Epithelial cell of esophagus (primary cell): ENCODE data around the gene FGD3.

ENCODE experiments used
- DNase-seq: peaks from one replicate; pipeline ENCODE4 v3.0.0; 2010; ENCODE audit warnings: low read depth
- H3K4me3 ChIP-seq: 2 replicates; pipeline ENCODE4 v1.5.1; 2011; ENCODE audit warnings: mild to moderate bottlenecking, low read length, control low read depth
- TF ChIP-seq, protein P1 (sequence below): IDR thresholded peaks from 2 replicates; pipeline ENCODE4 v1.5.1; 2011; ENCODE audit warnings: low read depth, mild to moderate bottlenecking, low read length, control low read depth, inconsistent platforms; ENCODE audit not compliant: insufficient read depth; ENCODE audit errors: missing control alignments

The FGD3 gene

DNA sequence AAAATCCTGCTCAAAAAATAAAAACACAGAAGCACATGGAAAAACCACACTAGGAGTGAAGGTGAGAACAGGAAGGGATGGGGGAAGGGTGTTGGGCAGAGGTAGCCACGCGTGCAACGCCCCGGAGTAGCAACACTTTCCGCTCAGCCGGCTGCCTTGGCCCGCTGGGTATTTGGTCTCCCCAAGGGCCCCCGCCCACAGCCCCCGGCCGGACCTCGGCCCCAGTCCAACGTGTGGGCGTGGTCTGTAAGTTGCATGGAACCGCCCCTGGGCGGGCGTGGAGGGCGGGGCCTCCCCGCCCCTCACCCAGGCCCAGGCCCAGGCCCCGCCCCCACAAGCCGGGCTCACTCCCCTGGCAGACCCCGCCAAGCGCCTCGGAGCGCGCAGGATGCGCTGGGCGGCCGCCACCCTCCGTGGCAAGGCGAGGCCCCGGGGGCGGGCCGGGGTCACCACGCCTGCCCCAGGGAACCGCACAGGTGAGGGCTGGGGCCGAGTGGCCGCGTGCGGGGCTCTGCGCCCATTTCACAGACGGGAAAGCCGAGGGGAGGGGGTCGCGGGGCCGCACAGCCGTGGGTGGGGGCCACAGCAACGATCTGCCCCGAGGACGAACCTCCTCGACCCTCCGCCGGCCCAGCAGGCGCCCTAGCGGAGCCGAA lies 111.2 kb downstream of the FGD3 start, which contains the start of gene SUSD3:
Gene SUSD3, plus strand, starts transcription at position 347 of the 656 bp plus-strand sequence. Its CDS starts 42 bp downstream, at position 389.
- peak within 1 kb of the TSS; percentile 5 for H3K4me3 ChIP-seq
- peak; percentile 26 for DNase-seq
- TF ChIP-seq, protein P1, sequence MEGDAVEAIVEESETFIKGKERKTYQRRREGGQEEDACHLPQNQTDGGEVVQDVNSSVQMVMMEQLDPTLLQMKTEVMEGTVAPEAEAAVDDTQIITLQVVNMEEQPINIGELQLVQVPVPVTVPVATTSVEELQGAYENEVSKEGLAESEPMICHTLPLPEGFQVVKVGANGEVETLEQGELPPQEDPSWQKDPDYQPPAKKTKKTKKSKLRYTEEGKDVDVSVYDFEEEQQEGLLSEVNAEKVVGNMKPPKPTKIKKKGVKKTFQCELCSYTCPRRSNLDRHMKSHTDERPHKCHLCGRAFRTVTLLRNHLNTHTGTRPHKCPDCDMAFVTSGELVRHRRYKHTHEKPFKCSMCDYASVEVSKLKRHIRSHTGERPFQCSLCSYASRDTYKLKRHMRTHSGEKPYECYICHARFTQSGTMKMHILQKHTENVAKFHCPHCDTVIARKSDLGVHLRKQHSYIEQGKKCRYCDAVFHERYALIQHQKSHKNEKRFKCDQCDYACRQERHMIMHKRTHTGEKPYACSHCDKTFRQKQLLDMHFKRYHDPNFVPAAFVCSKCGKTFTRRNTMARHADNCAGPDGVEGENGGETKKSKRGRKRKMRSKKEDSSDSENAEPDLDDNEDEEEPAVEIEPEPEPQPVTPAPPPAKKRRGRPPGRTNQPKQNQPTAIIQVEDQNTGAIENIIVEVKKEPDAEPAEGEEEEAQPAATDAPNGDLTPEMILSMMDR = no peak

GRCh38 chr9:93059011-93059714 lies 111.8 kb downstream of the FGD3 start:
- DNase-seq = no peak

DNA sequence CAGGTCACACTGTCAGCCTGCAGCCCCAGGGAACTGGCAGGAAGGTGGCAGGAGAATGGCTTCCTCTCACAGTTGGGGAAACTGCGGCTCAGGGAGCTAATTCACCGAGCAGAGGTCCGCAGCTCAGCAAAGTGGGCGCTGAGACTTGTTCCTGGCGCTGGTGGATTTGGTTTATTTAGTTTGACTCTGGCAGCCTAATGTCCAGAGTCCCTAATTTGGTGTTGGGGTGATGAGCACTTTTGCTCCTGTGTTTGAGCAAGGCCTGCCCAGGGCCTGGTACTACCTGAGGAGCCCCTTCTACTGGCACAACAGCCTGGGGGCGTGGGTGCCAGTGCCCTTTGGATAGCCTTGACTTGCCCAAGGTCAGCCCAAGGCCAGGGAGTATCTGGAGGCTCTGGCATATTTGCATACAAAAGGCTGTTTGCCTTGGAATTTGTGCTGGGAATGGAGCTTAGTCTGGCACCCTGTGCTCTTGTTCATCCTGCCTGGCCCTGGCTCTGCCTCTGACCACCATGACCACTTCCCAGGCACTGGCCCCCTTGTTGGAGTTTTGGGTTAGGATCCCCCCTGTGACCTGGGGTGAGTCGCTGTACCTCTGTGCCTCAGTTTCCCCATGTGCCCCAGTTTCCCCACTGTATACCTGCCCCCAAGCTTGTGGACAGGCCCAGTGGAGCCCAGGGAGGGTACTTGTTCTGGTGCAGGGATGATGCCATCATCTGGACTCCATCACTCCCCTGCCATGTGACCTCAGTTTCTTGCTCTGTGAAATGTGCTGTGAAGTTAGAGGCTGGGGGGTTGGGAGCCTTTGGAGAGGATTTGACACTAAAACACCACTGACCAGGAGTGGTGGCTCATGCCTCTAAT lies 112.6 kb downstream of the FGD3 start:
- TF ChIP-seq, protein P1 = no peak
- DNase-seq = no peak
- no peak overlapping the region for H3K4me3 ChIP-seq

More at GRCh38 chr9:93059011-93059714, 111.8 kb downstream of the FGD3 start:
- TF ChIP-seq, protein P1 = no peak
- H3K4me3 ChIP-seq = peak overlapping the region; percentile 5

DNA sequence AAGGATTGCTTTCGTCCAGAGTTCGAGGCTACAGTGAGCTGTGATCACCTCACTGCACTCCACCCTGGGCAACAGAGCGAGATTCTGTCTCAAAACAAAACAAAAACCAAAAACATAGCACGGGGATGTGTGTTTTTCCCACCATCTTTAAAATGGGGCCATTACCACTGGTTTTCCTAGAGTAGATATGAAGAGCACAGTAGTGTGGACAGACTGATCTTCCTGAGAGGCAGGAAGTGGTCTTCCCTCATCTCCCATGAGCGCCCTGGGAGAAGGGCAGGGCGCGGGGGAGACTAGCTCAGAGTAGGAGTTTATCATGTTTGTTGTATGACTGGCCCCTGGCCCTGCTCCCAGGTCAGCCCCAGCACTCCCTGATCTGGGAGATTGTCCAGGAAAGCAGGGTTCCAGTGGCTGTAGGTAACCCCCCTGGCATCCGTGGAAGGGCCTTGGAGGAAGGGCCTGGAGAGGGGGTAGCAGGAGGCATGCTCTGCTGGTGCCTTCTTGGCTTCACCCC lies 113.5 kb downstream of the FGD3 start:
- DNase-seq = no peak
- TF ChIP-seq, protein P1 = no peak
- no peak overlapping the region for H3K4me3 ChIP-seq

- DNase-seq = no peak
- H3K4me3 ChIP-seq = no peak overlapping the region
- TF ChIP-seq, protein P1 = no peak
Measured at GRCh38 chr9:93061260-93061751, 114.0 kb downstream of the FGD3 start.
